ENCODE results near the gene IMP4. TPM values are rescaled to one million over a fixed set of nuclear protein-coding genes. Genes with fewer than 3 reads are reported as not detected.

IMP4 gene
- 142 and 153 TPM in 2 replicates for total RNA-seq (2016; rRNA removed; fragmentation: Illumina TruSeq; extraction: Trizol)
- 85.2 and 85.6 TPM in 2 replicates for total RNA-seq (2016; cell fraction: cytosol; rRNA removed; fragmentation: Illumina TruSeq; extraction: Trizol; ENCODE audit: low read depth)
- 148 and 152 TPM in 2 replicates for total RNA-seq (2016; cell fraction: insoluble cytoplasmic fraction; rRNA removed; fragmentation: Illumina TruSeq; extraction: Trizol)
- 114 and 119 TPM in 2 replicates for total RNA-seq (2016; cell fraction: membrane; rRNA removed; fragmentation: Illumina TruSeq; extraction: Trizol)
- 83.0 and 87.0 TPM in 2 replicates for total RNA-seq (2016; cell fraction: nucleus; rRNA removed; fragmentation: Illumina TruSeq; extraction: Trizol)
- polyA plus RNA-seq (2011; rRNA removed): 158 and 167 TPM in 2 replicates
- 161 and 264 TPM in 2 replicates for polyA plus RNA-seq (2011; cell fraction: cytosol; rRNA removed)
- polyA plus RNA-seq (2011; cell fraction: nucleus; rRNA removed): 321 and 379 TPM in 2 replicates
- 91.4 and 129 TPM in 2 replicates for polyA plus RNA-seq (2012)
- polyA plus RNA-seq (2016; cell fraction: cytosol; fragmentation: Illumina TruSeq; extraction: Trizol; ENCODE audit: low read depth): 122 and 142 TPM in 2 replicates
- polyA plus RNA-seq (2016; cell fraction: insoluble cytoplasmic fraction; fragmentation: Illumina TruSeq; extraction: Trizol; ENCODE audit: low read depth): 167 and 186 TPM in 2 replicates
- polyA plus RNA-seq (2016; cell fraction: membrane; fragmentation: Illumina TruSeq; extraction: Trizol; ENCODE audit: low read depth): 126 and 131 TPM in 2 replicates
- 177 and 185 TPM in 2 replicates for polyA plus RNA-seq (2016; cell fraction: nucleus; fragmentation: Illumina TruSeq; extraction: Trizol; ENCODE audit: insufficient read depth, low read depth)
- 143 and 197 TPM in 2 replicates for polyA minus RNA-seq (2011; rRNA and poly(A)+ RNA removed; ENCODE audit: low replicate concordance)
- polyA minus RNA-seq (2011; cell fraction: cytosol; rRNA and poly(A)+ RNA removed): 41.3 and 41.8 TPM in 2 replicates
- 91.3 and 103 TPM in 2 replicates for polyA minus RNA-seq (2011; cell fraction: nucleus; rRNA and poly(A)+ RNA removed)
- Bru-seq, nascent RNA: percentile 90 among the genes with signal in this experiment
- BruChase-seq, experiment 1, labeled RNA remaining after a 6-hour chase: percentile 94 among the genes with signal in this experiment
- BruChase-seq, experiment 2, labeled RNA remaining after a 2-hour chase: percentile 92 among the genes with signal in this experiment
- long read RNA-seq, experiment 1, transcript IMP4-202 (9 exons, 822 nt): minor isoform, 23 of 199 reads
- long read RNA-seq, experiment 1, transcript IMP4-208 (8 exons, 2,379 nt): minor isoform, 28 of 199 reads
- long read RNA-seq, experiment 1, transcript IMP4-201 (9 exons, 1,740 nt): major isoform, 121 of 199 reads
- long read RNA-seq, experiment 1, partial matches to known transcripts: 12 of 199 reads
- long read RNA-seq, experiment 1, other reads (novel, unspliced or antisense): 14 of 199 reads
- long read RNA-seq, experiment 2, transcript IMP4-202 (9 exons, 822 nt): minor isoform, 17 of 247 reads
- long read RNA-seq, experiment 2, transcript IMP4-201 (9 exons, 1,740 nt): major isoform, 95 of 247 reads
- long read RNA-seq, experiment 2, transcript IMP4-208 (8 exons, 2,379 nt): minor isoform, 67 of 247 reads
- long read RNA-seq, experiment 2, partial matches to known transcripts: 29 of 247 reads
- long read RNA-seq, experiment 2, other reads (novel, unspliced or antisense): 35 of 247 reads

- DNase-seq (ENCODE audit: low spot score) (peak; percentile 100), ATAC-seq (peak; percentile 93), FAIRE-seq (peak; percentile 96)
- intact Hi-C loops (cut with micrococcal nuclease; ENCODE audit: unreplicated experiment) (loop anchor here (1.0 to 5.0 kb wide), 2 partner anchors 13 to 750 kb away; partner anchors contain the start of gene FAM168B), in situ Hi-C loops (cut with HindIII; ENCODE audit: extremely low pct_ligation_motif_present, low pct_unique_long_range_greater_than_20kb) (no loop called here)
- Histone ChIP-seq H3K9me3 (ENCODE audit: low read length) (no peaks in the 10 kb centered on the region), H3K4me3 (replicated peaks in 1 of 3; ENCODE audit: insufficient read depth in 1 of 3, low read depth in 2 of 3, low read length in 3 of 3) (peak within 1 kb of the TSS; percentile 78 to 99 (median 94)), H3K27ac (ENCODE audit: extremely low read length, insufficient read depth, low read length) (peak within 1 kb of the TSS; percentile 80), H3K4me1 (ENCODE audit: insufficient read depth, low read length) (peaks cover 28% of the 10 kb centered on the region), H3K27me3 (ENCODE audit: control insufficient read depth in 1 of 2, insufficient read depth in 2 of 2, low read length in 2 of 2) (peaks cover 0 to 4% of the 10 kb centered on the region in 2 experiments; a peak in 1 of 5 replicates), H3K4me2 (ENCODE audit: low read depth, low read length) (peak within 1 kb of the TSS; percentile 89), H3K9ac (ENCODE audit: insufficient read depth, low read depth, low read length) (peak within 1 kb of the TSS; percentile 83), H3K36me3 (replicated peaks in 1 of 2; ENCODE audit: control insufficient read depth in 1 of 2, insufficient read depth in 2 of 2, low read length in 2 of 2) (peaks cover 26 to 41% of the 10 kb centered on the region in 2 experiments), H3K79me2 (ENCODE audit: insufficient read depth, low read length) (peaks cover 23% of the 10 kb centered on the region), H4K20me1 (ENCODE audit: insufficient read depth, low read length) (no peaks in the 10 kb centered on the region; the same call in 1 of the 2 replicates), H2AFZ (ENCODE audit: low read length) (peak within 1 kb of the TSS; percentile 93)
- ChIA-PET CTCF (ENCODE audit: low intra/inter-chr PET ratio, low total read pairs) (no interaction called here), POLR2A (interaction anchor here (0.6 to 4.6 kb wide), 11 partner anchors 8 to 750 kb away, joined by 3 to 120 read pairs (median 7); partner anchors contain the start of genes MZT2B, PTPN18 and SMPD4)
- 0% methylated on average over 31 of the region's 60 CpGs for WGBS (ENCODE audit: low lambda C conversion rate)
- BruUV-seq (replicated peaks): no TSS peak
- TF ChIP-seq WIZ (CRISPR knock-in tag; IDR thresholded peaks at IDR 0.05) (peak; percentile 60; the same call in 1 of the 2 replicates), NAIF1 (CRISPR knock-in tag; IDR thresholded peaks at IDR 0.05; ENCODE audit: borderline replicate concordance) (peak; percentile 53; the same call in 1 of the 2 replicates), ZNF570 (CRISPR knock-in tag; IDR thresholded peaks at IDR 0.05; ENCODE audit: borderline replicate concordance) (no peak), DR1 (CRISPR knock-in tag; IDR thresholded peaks at IDR 0.05) (no peak; the same call in 1 of the 2 replicates), MYC (CRISPR knock-in tag; IDR thresholded peaks at IDR 0.05; ENCODE audit: borderline replicate concordance) (peak; percentile 98), AGO1 (IDR thresholded peaks at IDR 0.05; ENCODE audit: low read depth, low read length, poor library complexity, severe bottlenecking) (peak; percentile 62), CCDC6 (CRISPR knock-in tag; IDR thresholded peaks at IDR 0.05) (peak; percentile 72), FOXC1 (CRISPR knock-in tag; IDR thresholded peaks at IDR 0.05; ENCODE audit: borderline replicate concordance) (no peak; the same call in 1 of the 2 replicates), RAD51 (IDR thresholded peaks at IDR 0.05; ENCODE audit: borderline replicate concordance) (peak; percentile 91), ZBTB10 (CRISPR knock-in tag; IDR thresholded peaks at IDR 0.05; ENCODE audit: borderline replicate concordance) (peak; percentile 33; the same call in 1 of the 2 replicates), CC2D1A (CRISPR knock-in tag; IDR thresholded peaks at IDR 0.05) (0 out of 2 replicates have a peak, but pooled peaks have one; percentile 52)
These were observed at the start of gene IMP4 for GRCh38 chr2:130342533-130343275. IMP4 (plus strand) TSS chr2:130342897; CDS start chr2:130342933, 36 bp downstream.
